GM23338 (cell line): ENCODE results near the gene C1QTNF1. TPM values are rescaled to one million over a fixed set of nuclear protein-coding genes. Genes with fewer than 3 reads are reported as not detected.

ENCODE experiments used
- ATAC-seq: fragments of 200-7000 bp; cut with Tn5 transposase; 3 replicates; pipeline ENCODE4 v1.9.1; 2020
- DNase-seq: peaks from one replicate; pipeline ENCODE4 v3.0.0-alpha.2; 2015; ENCODE audit warnings: low spot score
- H2AFZ ChIP-seq: fragments of 200-600 bp; sonication (generic); 2 replicates; pipeline ENCODE4 v1.8.0; 2016; ENCODE audit warnings: antibody characterized with exemption, mild to moderate bottlenecking, moderate library complexity
- H3F3A ChIP-seq: fragments of 200-600 bp; sonication (generic); replicated peaks from 2 replicates; pipeline ENCODE4 v1.8.0; 2017; ENCODE audit warnings: antibody characterized with exemption, mixed run types, low read depth
- H3K27ac ChIP-seq: fragments of 200-600 bp; sonication (generic); 2 replicates; pipeline ENCODE4 v1.6.1; 2016; ENCODE audit warnings: low read depth
- H3K27me3 ChIP-seq: fragments of 200-600 bp; sonication (generic); 2 replicates; pipeline ENCODE4 v1.8.0; 2016; ENCODE audit warnings: mild to moderate bottlenecking, mixed run types, moderate library complexity; ENCODE audit not compliant: insufficient read depth
- H3K36me3 ChIP-seq: fragments of 200-600 bp; sonication (generic); 2 replicates; pipeline ENCODE4 v1.8.0; 2016; ENCODE audit warnings: mild to moderate bottlenecking; ENCODE audit not compliant: insufficient read depth
- H3K4me1 ChIP-seq: fragments of 200-600 bp; sonication (generic); 2 replicates; pipeline ENCODE4 v1.8.0; 2016; ENCODE audit warnings: mild to moderate bottlenecking, moderate library complexity; ENCODE audit not compliant: insufficient read depth
- H3K4me2 ChIP-seq: fragments of 200-600 bp; sonication (generic); 2 replicates; pipeline ENCODE4 v1.7.1; 2017; ENCODE audit warnings: mixed run types
- H3K4me3 ChIP-seq: fragments of 200-600 bp; sonication (generic); 2 replicates; pipeline ENCODE4 v1.6.1; 2016; ENCODE audit warnings: mixed run types
- H3K79me2 ChIP-seq: fragments of 200-600 bp; sonication (generic); replicated peaks from 2 replicates; pipeline ENCODE4 v1.8.0; 2017; ENCODE audit warnings: mild to moderate bottlenecking; ENCODE audit not compliant: insufficient read depth
- H3K9me2 ChIP-seq: fragments of 200-600 bp; sonication (generic); 2 replicates; pipeline ENCODE4 v1.8.0; 2017; ENCODE audit not compliant: insufficient read depth
- H4K20me1 ChIP-seq: fragments of 200-600 bp; sonication (generic); replicated peaks from 2 replicates; pipeline ENCODE4 v1.8.0; 2017; ENCODE audit warnings: mild to moderate bottlenecking; ENCODE audit not compliant: insufficient read depth
- H3K27ac Mint-ChIP-seq: 2 replicates; pipeline ENCODE4 v1.8.0; 2020; ENCODE audit warnings: inconsistent platforms, mild to moderate bottlenecking, moderate library complexity, mixed read lengths
- H3K27me3 Mint-ChIP-seq: 3 replicates; pipeline ENCODE4 v1.8.0; 2022; ENCODE audit warnings: low read depth, mild to moderate bottlenecking, moderate library complexity, mixed read lengths, inconsistent platforms; ENCODE audit not compliant: insufficient read depth, poor library complexity
- H3K36me3 Mint-ChIP-seq: 3 replicates; pipeline ENCODE4 v1.8.0; 2021; ENCODE audit warnings: low read depth, mild to moderate bottlenecking, inconsistent platforms, moderate library complexity, mixed read lengths
- H3K4me1 Mint-ChIP-seq: 3 replicates; pipeline ENCODE4 v1.8.0; 2020; ENCODE audit warnings: mild to moderate bottlenecking, inconsistent platforms, mixed read lengths
- H3K4me3 Mint-ChIP-seq: 3 replicates; pipeline ENCODE4 v1.8.0; 2021; ENCODE audit warnings: moderate library complexity, mild to moderate bottlenecking, inconsistent platforms, mixed read lengths
- H3K9me3 Mint-ChIP-seq: 3 replicates; pipeline ENCODE4 v1.8.0; 2020; ENCODE audit warnings: moderate library complexity, mild to moderate bottlenecking, inconsistent platforms, mixed read lengths
- EZH2phosphoT487 ChIP-seq: fragments of 200-600 bp; sonication (generic); IDR thresholded peaks from one replicate; pipeline ENCODE4 v1.8.1; 2018; ENCODE audit warnings: antibody characterized with exemption; ENCODE audit not compliant: unreplicated experiment
- JUNB ChIP-seq: IDR thresholded peaks from one replicate; pipeline ENCODE4 v1.6.1; 2016; ENCODE audit warnings: antibody characterized with exemption; ENCODE audit not compliant: unreplicated experiment
- NANOG ChIP-seq: IDR thresholded peaks from 2 replicates; pipeline ENCODE4 v1.6.1; 2016; ENCODE audit warnings: antibody characterized with exemption, borderline replicate concordance
- POLR2AphosphoS5 ChIP-seq: IDR thresholded peaks from 2 replicates; pipeline ENCODE4 v1.6.1; 2016; ENCODE audit warnings: antibody characterized with exemption, low read depth
- STAT1 ChIP-seq: IDR thresholded peaks from one replicate; pipeline ENCODE4 v1.6.1; 2016; ENCODE audit warnings: antibody characterized with exemption; ENCODE audit not compliant: unreplicated experiment
- ZNF331 ChIP-seq: fragments of 250-450 bp; sonication (Bioruptor Pico); IDR thresholded peaks from 2 replicates; pipeline ENCODE4 v1.5.0; 2020; ENCODE audit warnings: low read depth, mild to moderate bottlenecking, moderate library complexity
- polyA plus RNA-seq: library from polyadenylated mRNA; unstranded; fragments of >200 nt; fragmentation: Nextera tagmentation; extraction: Ambion mirVana; gene quantifications from 2 replicates; pipeline ENCODE4 v1.2.1, GENCODE V29; 2016
- total RNA-seq: library from RNA; depleted of rRNA; stranded (reverse); fragments of >200 nt; shearing (Covaris generic); gene quantifications from 2 replicates; pipeline ENCODE4 v1.2.3, GENCODE V29; 2014
- TF ChIP-seq, protein P1 (sequence below): fragments of 250-450 bp; sonication (Bioruptor Pico); IDR thresholded peaks from 2 replicates; pipeline ENCODE4 v1.5.0; 2020; ENCODE audit warnings: mild to moderate bottlenecking, moderate library complexity
- TF ChIP-seq, protein P2 (sequence below): IDR thresholded peaks from one replicate; pipeline ENCODE4 v1.6.1; 2018; ENCODE audit warnings: antibody characterized with exemption; ENCODE audit not compliant: unreplicated experiment
- TF ChIP-seq, protein P3 (sequence below), 2 experiments: fragments of 200-600 bp in 1 of 2; sonication (generic) in 1 of 2; conservative IDR thresholded peaks; 2 replicates each; pipeline versions ENCODE4 v1.5.1 to v1.6.1; 2016 to 2017; ENCODE audit warnings: antibody characterized with exemption in 2 of 2, low read depth in 2 of 2, mild to moderate bottlenecking in 2 of 2, moderate library complexity in 1 of 2

The C1QTNF1 gene
- total and polyA plus RNA-seq, 2 experiments from 2014 or later = 1.1 to 1.9 TPM

DNA sequence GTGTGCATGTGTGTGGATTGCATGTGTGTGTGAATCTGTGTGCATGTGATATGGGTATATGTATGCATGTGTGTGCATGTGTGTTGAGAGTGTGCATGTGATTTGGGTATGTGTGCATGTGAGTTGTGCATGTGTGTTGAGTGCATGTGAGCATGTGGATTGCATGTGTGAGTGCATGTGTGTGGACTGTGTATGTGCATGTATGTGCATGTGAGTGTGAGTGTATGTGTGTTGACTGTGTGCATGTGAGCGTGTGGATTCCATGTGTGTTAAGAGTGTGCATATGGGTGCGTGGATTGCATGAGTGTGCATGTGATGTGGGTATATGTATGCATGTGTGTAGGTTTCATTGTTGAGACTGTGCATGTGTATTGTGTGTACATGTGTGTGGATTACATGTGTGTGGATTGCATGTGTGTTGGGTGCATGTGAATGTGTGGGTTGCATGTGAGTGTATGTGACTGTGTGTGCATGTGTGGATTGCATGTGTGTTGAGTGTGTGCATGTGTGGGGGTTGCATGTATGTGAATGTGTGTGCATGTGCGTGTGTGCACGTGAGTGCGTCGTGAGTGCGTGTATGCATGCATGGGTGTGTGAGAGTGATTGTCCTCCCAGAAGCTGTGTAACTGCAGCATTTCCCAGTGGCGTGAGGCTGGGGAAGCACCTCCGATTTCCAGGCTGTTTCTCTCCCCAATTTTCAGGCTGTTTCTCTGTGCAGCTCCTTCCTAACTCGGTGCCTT is 19.4 kb downstream of the C1QTNF1 start (continued):
- TF ChIP-seq, protein P1, sequence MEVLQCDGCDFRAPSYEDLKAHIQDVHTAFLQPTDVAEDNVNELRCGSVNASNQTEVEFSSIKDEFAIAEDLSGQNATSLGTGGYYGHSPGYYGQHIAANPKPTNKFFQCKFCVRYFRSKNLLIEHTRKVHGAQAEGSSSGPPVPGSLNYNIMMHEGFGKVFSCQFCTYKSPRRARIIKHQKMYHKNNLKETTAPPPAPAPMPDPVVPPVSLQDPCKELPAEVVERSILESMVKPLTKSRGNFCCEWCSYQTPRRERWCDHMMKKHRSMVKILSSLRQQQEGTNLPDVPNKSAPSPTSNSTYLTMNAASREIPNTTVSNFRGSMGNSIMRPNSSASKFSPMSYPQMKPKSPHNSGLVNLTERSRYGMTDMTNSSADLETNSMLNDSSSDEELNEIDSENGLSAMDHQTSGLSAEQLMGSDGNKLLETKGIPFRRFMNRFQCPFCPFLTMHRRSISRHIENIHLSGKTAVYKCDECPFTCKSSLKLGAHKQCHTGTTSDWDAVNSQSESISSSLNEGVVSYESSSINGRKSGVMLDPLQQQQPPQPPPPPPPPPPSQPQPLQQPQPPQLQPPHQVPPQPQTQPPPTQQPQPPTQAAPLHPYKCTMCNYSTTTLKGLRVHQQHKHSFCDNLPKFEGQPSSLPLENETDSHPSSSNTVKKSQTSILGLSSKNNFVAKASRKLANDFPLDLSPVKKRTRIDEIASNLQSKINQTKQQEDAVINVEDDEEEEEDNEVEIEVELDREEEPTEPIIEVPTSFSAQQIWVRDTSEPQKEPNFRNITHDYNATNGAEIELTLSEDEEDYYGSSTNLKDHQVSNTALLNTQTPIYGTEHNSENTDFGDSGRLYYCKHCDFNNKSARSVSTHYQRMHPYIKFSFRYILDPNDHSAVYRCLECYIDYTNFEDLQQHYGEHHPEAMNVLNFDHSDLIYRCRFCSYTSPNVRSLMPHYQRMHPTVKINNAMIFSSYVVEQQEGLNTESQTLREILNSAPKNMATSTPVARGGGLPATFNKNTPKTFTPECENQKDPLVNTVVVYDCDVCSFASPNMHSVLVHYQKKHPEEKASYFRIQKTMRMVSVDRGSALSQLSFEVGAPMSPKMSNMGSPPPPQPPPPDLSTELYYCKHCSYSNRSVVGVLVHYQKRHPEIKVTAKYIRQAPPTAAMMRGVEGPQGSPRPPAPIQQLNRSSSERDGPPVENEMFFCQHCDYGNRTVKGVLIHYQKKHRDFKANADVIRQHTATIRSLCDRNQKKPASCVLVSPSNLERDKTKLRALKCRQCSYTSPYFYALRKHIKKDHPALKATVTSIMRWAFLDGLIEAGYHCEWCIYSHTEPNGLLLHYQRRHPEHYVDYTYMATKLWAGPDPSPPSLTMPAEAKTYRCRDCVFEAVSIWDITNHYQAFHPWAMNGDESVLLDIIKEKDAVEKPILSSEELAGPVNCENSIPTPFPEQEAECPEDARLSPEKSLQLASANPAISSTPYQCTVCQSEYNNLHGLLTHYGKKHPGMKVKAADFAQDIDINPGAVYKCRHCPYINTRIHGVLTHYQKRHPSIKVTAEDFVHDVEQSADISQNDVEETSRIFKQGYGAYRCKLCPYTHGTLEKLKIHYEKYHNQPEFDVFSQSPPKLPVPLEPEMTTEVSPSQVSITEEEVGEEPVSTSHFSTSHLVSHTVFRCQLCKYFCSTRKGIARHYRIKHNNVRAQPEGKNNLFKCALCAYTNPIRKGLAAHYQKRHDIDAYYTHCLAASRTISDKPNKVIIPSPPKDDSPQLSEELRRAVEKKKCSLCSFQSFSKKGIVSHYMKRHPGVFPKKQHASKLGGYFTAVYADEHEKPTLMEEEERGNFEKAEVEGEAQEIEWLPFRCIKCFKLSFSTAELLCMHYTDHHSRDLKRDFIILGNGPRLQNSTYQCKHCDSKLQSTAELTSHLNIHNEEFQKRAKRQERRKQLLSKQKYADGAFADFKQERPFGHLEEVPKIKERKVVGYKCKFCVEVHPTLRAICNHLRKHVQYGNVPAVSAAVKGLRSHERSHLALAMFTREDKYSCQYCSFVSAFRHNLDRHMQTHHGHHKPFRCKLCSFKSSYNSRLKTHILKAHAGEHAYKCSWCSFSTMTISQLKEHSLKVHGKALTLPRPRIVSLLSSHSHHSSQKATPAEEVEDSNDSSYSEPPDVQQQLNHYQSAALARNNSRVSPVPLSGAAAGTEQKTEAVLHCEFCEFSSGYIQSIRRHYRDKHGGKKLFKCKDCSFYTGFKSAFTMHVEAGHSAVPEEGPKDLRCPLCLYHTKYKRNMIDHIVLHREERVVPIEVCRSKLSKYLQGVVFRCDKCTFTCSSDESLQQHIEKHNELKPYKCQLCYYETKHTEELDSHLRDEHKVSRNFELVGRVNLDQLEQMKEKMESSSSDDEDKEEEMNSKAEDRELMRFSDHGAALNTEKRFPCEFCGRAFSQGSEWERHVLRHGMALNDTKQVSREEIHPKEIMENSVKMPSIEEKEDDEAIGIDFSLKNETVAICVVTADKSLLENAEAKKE = no peak
- TF ChIP-seq, protein P2, sequence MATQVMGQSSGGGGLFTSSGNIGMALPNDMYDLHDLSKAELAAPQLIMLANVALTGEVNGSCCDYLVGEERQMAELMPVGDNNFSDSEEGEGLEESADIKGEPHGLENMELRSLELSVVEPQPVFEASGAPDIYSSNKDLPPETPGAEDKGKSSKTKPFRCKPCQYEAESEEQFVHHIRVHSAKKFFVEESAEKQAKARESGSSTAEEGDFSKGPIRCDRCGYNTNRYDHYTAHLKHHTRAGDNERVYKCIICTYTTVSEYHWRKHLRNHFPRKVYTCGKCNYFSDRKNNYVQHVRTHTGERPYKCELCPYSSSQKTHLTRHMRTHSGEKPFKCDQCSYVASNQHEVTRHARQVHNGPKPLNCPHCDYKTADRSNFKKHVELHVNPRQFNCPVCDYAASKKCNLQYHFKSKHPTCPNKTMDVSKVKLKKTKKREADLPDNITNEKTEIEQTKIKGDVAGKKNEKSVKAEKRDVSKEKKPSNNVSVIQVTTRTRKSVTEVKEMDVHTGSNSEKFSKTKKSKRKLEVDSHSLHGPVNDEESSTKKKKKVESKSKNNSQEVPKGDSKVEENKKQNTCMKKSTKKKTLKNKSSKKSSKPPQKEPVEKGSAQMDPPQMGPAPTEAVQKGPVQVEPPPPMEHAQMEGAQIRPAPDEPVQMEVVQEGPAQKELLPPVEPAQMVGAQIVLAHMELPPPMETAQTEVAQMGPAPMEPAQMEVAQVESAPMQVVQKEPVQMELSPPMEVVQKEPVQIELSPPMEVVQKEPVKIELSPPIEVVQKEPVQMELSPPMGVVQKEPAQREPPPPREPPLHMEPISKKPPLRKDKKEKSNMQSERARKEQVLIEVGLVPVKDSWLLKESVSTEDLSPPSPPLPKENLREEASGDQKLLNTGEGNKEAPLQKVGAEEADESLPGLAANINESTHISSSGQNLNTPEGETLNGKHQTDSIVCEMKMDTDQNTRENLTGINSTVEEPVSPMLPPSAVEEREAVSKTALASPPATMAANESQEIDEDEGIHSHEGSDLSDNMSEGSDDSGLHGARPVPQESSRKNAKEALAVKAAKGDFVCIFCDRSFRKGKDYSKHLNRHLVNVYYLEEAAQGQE = no peak

DNA sequence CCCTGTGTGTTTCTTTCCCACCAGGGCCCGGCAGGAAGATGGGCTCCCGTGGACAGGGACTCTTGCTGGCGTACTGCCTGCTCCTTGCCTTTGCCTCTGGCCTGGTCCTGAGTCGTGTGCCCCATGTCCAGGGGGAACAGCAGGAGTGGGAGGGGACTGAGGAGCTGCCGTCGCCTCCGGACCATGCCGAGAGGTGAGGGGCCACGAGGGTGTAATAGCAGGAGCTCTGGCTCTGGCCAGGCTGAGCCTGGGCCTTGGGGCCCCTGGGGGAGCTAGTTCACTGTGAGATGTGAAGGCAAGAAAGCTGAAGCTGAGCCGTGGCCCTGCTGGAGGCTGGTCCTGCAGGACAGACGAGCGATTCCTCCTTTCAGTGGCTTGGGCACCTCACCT is 20.0 kb downstream of the C1QTNF1 start:
- no peak overlapping the region for H3K27ac Mint-ChIP-seq
- H3K36me3 Mint-ChIP-seq = no peaks in the 10 kb centered on the region; the same call in 2 of the 3 replicates
- H3K9me3 Mint-ChIP-seq = peaks cover 5% of the 10 kb centered on the region; the same call in 1 of the 3 replicates
- TF ChIP-seq ZNF331 (CRISPR knock-in tag) (no peak), JUNB (no peak), EZH2phosphoT487 (no peak), POLR2AphosphoS5 (no peak), STAT1 (no peak), NANOG (no peak)
- TF ChIP-seq, protein P3, sequence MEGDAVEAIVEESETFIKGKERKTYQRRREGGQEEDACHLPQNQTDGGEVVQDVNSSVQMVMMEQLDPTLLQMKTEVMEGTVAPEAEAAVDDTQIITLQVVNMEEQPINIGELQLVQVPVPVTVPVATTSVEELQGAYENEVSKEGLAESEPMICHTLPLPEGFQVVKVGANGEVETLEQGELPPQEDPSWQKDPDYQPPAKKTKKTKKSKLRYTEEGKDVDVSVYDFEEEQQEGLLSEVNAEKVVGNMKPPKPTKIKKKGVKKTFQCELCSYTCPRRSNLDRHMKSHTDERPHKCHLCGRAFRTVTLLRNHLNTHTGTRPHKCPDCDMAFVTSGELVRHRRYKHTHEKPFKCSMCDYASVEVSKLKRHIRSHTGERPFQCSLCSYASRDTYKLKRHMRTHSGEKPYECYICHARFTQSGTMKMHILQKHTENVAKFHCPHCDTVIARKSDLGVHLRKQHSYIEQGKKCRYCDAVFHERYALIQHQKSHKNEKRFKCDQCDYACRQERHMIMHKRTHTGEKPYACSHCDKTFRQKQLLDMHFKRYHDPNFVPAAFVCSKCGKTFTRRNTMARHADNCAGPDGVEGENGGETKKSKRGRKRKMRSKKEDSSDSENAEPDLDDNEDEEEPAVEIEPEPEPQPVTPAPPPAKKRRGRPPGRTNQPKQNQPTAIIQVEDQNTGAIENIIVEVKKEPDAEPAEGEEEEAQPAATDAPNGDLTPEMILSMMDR (conservative IDR thresholded peaks at IDR 0.05; ENCODE audit: low read depth in 2 of 2) = no peak
- TF ChIP-seq, protein P2 = no peak

More for the DNA sequence above, 20.0 kb downstream of the C1QTNF1 start:
- H3K4me2 ChIP-seq = no peak overlapping the region
- H4K20me1 ChIP-seq = no peaks in the 10 kb centered on the region
- no peak for DNase-seq
- no peaks in the 10 kb centered on the region for H3K4me1 ChIP-seq
- H3K27me3 ChIP-seq = no peaks in the 10 kb centered on the region
- no peak overlapping the region for H2AFZ ChIP-seq
- H3F3A ChIP-seq = peaks cover 9% of the 10 kb centered on the region
- no peak for ATAC-seq
- no peaks in the 10 kb centered on the region for H3K9me2 ChIP-seq
- H3K27ac ChIP-seq = no peak overlapping the region
- no peaks in the 10 kb centered on the region; the same call in 2 of the 3 replicates for H3K4me1 Mint-ChIP-seq
- H3K4me3 ChIP-seq = no peak overlapping the region
- peaks cover 13% of the 10 kb centered on the region for H3K27me3 Mint-ChIP-seq
- no peak overlapping the region for H3K4me3 Mint-ChIP-seq
- no peaks in the 10 kb centered on the region for H3K36me3 ChIP-seq
- H3K79me2 ChIP-seq = no peaks in the 10 kb centered on the region
